GM19035 (cell line): ENCODE data around the gene TM6SF1.
"Not testable (repeated sequence)": the region's sequence is repeated elsewhere in the genome, so short reads cannot be mapped to it uniquely, and the experiment has no call there.

Experiments used
- ATAC-seq: cut with Tn5 transposase; IDR thresholded peaks from one replicate; pipeline ENCODE4 v1.9.1; 2021; ENCODE audit not compliant: unreplicated experiment

The TM6SF1 gene

DNA sequence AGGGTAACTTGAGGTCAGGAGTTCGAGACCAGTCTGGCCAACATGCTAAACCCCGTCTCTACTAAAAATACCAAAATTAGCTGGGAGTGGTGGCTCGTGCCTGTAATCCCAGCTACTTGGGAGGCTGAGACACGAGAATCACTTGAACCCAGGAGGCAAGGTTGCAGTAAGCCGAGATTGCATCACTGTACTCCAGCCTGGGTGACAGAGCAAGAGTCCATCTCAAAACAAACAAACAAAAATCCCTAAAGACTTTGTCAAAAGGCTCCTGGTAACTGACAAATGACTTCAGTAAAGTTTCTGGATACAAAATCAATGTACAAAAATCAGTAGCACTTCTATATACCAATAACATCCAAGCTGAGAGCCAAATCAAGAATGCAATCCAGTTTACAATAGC, 62.1 kb downstream of the TM6SF1 start:
- ATAC-seq, result not testable (repeated sequence)

DNA sequence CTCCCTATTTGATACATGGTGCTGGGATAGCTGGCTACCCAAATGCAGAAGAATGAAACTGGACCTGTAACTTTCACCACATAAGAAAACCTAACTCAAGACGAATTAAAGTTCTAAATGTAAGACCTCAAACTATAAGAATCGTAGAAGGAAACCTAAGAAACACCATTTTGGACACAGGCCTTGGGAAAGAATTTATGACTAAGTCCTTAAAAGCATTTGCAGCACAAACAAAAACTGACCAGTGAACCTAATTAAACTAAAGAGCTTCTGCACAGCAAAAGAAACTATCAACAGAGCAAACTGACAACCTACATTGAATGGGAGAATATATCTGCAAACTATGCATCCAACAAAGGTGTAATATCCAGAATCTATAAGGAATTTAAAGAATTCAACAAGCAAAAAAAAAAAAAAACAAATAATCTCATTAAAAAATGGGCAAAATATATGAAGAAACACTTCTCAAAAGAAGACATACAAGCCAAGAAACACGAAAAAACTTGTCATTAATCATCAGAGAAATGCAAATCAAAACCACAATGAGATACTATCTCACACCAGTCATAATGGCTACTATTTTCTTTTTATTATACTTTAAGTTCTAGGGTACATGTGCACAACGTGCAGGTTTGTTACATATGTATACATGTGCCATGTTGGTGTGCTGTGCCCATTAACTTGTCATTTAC, 63.2 kb downstream of the TM6SF1 start:
- no peak for ATAC-seq

DNA sequence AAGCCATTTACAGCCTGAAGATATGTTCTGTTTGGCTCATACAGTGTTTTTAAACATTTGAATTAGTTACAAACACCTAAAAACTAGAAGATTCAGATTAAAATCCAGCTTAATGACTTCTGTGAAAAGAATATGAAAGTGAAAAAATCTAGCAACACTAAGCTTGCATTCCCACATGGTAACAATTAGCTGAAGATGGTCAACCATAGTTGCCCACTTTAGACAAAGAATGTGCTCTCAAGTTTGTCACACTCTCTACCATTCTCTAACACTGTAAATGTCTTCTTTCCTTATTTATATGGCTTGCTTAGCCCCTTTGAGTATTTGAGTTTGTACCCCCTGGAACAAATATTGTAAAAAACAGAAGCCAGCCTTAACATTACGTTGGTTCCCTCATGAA, 67.4 kb downstream of the TM6SF1 start:
- ATAC-seq, result no peak

DNA sequence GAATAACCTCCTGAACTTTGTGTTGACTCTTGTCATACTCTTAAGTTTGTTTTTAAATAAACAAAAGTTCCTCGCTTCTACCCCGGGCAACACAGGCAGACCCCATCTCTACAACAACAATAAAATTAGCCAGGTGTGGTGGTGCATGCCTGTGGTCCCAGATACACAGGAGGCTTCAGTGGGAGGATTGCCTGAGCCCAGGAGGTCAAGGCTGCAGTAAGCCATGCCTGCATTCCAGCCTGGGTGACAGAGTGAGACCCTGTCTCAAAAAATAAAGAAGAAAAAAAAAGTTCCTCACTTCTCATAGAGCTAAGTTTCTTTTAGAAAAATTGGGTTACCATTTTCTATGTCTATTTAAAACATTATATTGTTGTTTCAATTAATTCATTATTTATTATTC, 70.9 kb downstream of the TM6SF1 start:
- no peak for ATAC-seq

DNA sequence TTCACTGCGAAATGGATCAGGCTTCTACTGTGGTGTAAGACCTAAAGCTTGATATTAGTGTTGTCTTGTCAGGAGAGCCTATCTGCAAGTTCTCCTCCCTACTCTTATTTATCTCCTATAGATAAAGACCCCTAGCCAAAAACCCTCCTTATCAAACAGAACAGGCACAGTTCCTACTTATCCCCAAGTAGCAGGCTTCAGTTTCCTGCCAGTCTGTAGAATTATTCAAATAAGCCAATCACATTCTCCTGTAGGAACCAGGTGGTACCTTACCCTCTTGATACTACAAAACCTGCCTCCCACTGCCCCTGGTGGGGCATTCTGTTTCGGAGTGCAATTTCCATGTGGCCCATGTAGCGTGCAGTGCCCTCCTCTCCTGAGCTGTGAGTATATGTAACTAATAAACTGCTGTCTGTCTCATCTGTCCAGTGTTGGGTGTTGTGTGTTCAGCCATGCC, 71.5 kb downstream of the TM6SF1 start:
- ATAC-seq, result no peak

DNA sequence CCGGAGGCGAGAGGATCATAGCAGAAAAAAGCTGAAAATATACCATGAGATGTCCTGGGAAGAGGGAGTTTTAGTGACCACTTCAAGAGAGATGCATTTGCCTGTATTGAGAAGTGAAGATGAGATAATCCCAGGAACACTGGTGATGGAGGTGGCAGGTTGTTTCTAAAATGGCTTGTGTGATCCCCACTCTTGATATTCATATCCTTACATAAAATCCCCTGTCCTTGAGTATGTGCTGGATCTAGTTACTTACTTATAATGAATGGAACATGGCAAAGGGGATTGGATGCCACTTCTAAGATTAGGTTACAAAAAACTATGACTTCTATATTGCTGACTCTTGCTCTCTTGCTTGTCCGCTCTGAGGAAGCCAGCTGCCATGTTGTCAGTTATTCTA, 78.1 kb downstream of the TM6SF1 start:
- ATAC-seq, result no peak
